ENCODE data around the gene SERPINB10.

The SERPINB10 gene

DNA sequence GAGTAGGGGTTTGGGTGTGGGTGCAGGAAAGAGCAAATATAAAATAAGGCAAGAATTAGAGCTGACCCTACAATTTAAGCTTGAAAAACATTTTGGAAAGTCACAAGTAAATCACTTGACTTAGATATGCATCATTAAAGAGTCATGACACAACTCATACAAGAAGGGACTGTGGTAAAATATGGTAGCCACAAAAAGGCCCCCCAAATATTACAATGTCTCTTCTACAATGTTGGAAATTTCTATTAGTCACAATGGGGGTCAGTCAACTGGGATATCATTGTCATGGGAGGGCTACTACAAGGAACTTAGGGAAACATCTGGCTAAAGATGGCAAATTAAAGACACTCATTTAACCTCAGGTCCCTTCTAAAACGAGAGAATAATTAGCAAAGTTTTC lies 35.9 kb upstream of the SERPINB10 start:
- no peaks in the 10 kb centered on the region for H3K36me3 ChIP-seq (ENCODE audit: control insufficient read depth in 2 of 2, insufficient read depth in 1 of 2, low read length in 2 of 2)
- ChIA-PET CTCF (interaction anchor here (1.0 to 1.4 kb wide), 2 partner anchors 92 to 123 kb away, joined by 3 read pairs; no protein-coding TSS in a partner anchor), POLR2A (interaction anchor here (0.6 kb wide), 1 partner anchor 9 kb away, joined by 3 read pairs; no protein-coding TSS in a partner anchor)
- no peaks in the 10 kb centered on the region for H3K9me3 ChIP-seq (ENCODE audit: control insufficient read depth, insufficient read depth, low read depth, low read length)
- H3K27ac ChIP-seq (ENCODE audit: extremely low read depth, low read depth, low read length) = no peak overlapping the region
- TF ChIP-seq GLIS2 (tag by site-specific recombination; IDR thresholded peaks at IDR 0.05) = no peak
- no peak for TF ChIP-seq ZBTB8A (tag by site-specific recombination; IDR thresholded peaks at IDR 0.05)
- TF ChIP-seq, protein P1, sequence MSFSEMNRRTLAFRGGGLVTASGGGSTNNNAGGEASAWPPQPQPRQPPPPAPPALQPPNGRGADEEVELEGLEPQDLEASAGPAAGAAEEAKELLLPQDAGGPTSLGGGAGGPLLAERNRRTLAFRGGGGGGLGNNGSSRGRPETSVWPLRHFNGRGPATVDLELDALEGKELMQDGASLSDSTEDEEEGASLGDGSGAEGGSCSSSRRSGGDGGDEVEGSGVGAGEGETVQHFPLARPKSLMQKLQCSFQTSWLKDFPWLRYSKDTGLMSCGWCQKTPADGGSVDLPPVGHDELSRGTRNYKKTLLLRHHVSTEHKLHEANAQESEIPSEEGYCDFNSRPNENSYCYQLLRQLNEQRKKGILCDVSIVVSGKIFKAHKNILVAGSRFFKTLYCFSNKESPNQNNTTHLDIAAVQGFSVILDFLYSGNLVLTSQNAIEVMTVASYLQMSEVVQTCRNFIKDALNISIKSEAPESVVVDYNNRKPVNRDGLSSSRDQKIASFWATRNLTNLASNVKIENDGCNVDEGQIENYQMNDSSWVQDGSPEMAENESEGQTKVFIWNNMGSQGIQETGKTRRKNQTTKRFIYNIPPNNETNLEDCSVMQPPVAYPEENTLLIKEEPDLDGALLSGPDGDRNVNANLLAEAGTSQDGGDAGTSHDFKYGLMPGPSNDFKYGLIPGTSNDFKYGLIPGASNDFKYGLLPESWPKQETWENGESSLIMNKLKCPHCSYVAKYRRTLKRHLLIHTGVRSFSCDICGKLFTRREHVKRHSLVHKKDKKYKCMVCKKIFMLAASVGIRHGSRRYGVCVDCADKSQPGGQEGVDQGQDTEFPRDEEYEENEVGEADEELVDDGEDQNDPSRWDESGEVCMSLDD (tag by site-specific recombination; IDR thresholded peaks at IDR 0.05) = no peak
- TF ChIP-seq, protein P2, sequence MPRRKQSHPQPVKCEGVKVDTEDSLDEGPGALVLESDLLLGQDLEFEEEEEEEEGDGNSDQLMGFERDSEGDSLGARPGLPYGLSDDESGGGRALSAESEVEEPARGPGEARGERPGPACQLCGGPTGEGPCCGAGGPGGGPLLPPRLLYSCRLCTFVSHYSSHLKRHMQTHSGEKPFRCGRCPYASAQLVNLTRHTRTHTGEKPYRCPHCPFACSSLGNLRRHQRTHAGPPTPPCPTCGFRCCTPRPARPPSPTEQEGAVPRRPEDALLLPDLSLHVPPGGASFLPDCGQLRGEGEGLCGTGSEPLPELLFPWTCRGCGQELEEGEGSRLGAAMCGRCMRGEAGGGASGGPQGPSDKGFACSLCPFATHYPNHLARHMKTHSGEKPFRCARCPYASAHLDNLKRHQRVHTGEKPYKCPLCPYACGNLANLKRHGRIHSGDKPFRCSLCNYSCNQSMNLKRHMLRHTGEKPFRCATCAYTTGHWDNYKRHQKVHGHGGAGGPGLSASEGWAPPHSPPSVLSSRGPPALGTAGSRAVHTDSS (tag by site-specific recombination; IDR thresholded peaks at IDR 0.05) = no peak
- TF ChIP-seq ZNF544 (tag by site-specific recombination; IDR thresholded peaks at IDR 0.05) = no peak
- no peak for TF ChIP-seq ZNF202 (tag by site-specific recombination; IDR thresholded peaks at IDR 0.05; ENCODE audit: borderline replicate concordance)
- TF ChIP-seq ZNF843 (tag by site-specific recombination; IDR thresholded peaks at IDR 0.05) = no peak
- TF ChIP-seq, protein P3, sequence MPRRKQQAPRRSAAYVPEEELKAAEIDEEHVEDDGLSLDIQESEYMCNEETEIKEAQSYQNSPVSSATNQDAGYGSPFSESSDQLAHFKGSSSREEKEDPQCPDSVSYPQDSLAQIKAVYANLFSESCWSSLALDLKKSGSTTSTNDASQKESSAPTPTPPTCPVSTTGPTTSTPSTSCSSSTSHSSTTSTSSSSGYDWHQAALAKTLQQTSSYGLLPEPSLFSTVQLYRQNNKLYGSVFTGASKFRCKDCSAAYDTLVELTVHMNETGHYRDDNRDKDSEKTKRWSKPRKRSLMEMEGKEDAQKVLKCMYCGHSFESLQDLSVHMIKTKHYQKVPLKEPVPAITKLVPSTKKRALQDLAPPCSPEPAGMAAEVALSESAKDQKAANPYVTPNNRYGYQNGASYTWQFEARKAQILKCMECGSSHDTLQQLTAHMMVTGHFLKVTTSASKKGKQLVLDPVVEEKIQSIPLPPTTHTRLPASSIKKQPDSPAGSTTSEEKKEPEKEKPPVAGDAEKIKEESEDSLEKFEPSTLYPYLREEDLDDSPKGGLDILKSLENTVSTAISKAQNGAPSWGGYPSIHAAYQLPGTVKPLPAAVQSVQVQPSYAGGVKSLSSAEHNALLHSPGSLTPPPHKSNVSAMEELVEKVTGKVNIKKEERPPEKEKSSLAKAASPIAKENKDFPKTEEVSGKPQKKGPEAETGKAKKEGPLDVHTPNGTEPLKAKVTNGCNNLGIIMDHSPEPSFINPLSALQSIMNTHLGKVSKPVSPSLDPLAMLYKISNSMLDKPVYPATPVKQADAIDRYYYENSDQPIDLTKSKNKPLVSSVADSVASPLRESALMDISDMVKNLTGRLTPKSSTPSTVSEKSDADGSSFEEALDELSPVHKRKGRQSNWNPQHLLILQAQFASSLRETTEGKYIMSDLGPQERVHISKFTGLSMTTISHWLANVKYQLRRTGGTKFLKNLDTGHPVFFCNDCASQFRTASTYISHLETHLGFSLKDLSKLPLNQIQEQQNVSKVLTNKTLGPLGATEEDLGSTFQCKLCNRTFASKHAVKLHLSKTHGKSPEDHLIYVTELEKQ (tag by site-specific recombination; IDR thresholded peaks at IDR 0.05; ENCODE audit: borderline replicate concordance) = no peak
- no peak for TF ChIP-seq HOXD13 (CRISPR knock-in tag; IDR thresholded peaks at IDR 0.05; ENCODE audit: borderline replicate concordance)
- TF ChIP-seq ZBTB21 (tag by site-specific recombination; IDR thresholded peaks at IDR 0.05) = no peak
- TF ChIP-seq, protein P4, sequence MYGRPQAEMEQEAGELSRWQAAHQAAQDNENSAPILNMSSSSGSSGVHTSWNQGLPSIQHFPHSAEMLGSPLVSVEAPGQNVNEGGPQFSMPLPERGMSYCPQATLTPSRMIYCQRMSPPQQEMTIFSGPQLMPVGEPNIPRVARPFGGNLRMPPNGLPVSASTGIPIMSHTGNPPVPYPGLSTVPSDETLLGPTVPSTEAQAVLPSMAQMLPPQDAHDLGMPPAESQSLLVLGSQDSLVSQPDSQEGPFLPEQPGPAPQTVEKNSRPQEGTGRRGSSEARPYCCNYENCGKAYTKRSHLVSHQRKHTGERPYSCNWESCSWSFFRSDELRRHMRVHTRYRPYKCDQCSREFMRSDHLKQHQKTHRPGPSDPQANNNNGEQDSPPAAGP (tag by site-specific recombination; IDR thresholded peaks at IDR 0.05) = no peak
- no peak for TF ChIP-seq ZNF624 (tag by site-specific recombination; IDR thresholded peaks at IDR 0.05)
- TF ChIP-seq BCL11B (tag by site-specific recombination; IDR thresholded peaks at IDR 0.05; ENCODE audit: low read depth) = no peak
- TF ChIP-seq ZNF311 (tag by site-specific recombination; IDR thresholded peaks at IDR 0.05; ENCODE audit: borderline replicate concordance) = no peak
- no peak for TF ChIP-seq ZNF112 (tag by site-specific recombination; IDR thresholded peaks at IDR 0.05)
- TF ChIP-seq ZNF629 (tag by site-specific recombination; IDR thresholded peaks at IDR 0.05) = no peak
- no peak for TF ChIP-seq KLF10 (tag by site-specific recombination; IDR thresholded peaks at IDR 0.05)
- no peak for TF ChIP-seq ZNF426 (tag by site-specific recombination; IDR thresholded peaks at IDR 0.05)
- H3K4me1 ChIP-seq (ENCODE audit: control insufficient read depth, insufficient read depth, low read length) = no peaks in the 10 kb centered on the region
- no peak overlapping the region for H3K4me3 ChIP-seq (ENCODE audit: low read depth, low read length)

Data from HEK293 (cell line).